Measurements from ENCODE around the gene NXN. TPM values are rescaled to one million over a fixed set of nuclear protein-coding genes. Genes with fewer than 3 reads are reported as not detected.
"Not testable (repeated sequence)": the region's sequence is repeated elsewhere in the genome, so short reads cannot be mapped to it uniquely, and the experiment has no call there.

The NXN gene
- total and polyA plus RNA-seq, 9 donors: 5.5 to 34.8 (median 28.4) TPM

- H3K27ac ChIP-seq: no peak overlapping the region
- no peaks in the 10 kb centered on the region for H3K27me3 ChIP-seq
- no peak for DNase-seq
- TF ChIP-seq CTCF (IDR thresholded peaks at IDR 0.05) (no peak), POLR2A (IDR thresholded peaks at IDR 0.05) (no peak), EP300 (IDR thresholded peaks at IDR 0.05) (no peak)
- no peaks in the 10 kb centered on the region for H3K36me3 ChIP-seq
- 94 to 96% (median 95%) methylated on average over 12 of the region's 12 CpGs for WGBS, 3 donors
- peaks cover 13% of the 10 kb centered on the region for H3K4me1 ChIP-seq (ENCODE audit: insufficient read depth)
- no peaks in the 10 kb centered on the region for H3K9me3 ChIP-seq
- intact Hi-C loops (cut with DNase I): loop anchor here in 2 of 4 donors (5.0 to 10.0 kb wide), 2 partner anchors 106 to 179 kb away; no protein-coding TSS in a partner anchor
- no peak overlapping the region for H3K4me3 ChIP-seq
These were observed 103.3 kb downstream of the NXN start for GRCh38 chr17:876272-876671.

GRCh38 chr17:874590-874989 is 105.0 kb downstream of the NXN start:
- H3K4me3 ChIP-seq, DNase-seq, H3K27ac ChIP-seq, H3K36me3 ChIP-seq, H3K9me3 ChIP-seq, H3K27me3 ChIP-seq: not testable (repeated sequence)
- H3K4me1 ChIP-seq (ENCODE audit: insufficient read depth): peaks cover 11% of the 10 kb centered on the region
- WGBS, 3 donors: 93 to 99% (median 98%) methylated on average over 2 of the region's 2 CpGs
- intact Hi-C loops (cut with DNase I): loop anchor here in 2 of 4 donors (2.0 to 10.0 kb wide), 2 partner anchors 42 to 180 kb away; no protein-coding TSS in a partner anchor

- Histone ChIP-seq H3K36me3 (no peaks in the 10 kb centered on the region), H3K4me1 (ENCODE audit: insufficient read depth) (peaks cover 13% of the 10 kb centered on the region), H3K27ac (no peak overlapping the region), H3K27me3 (no peaks in the 10 kb centered on the region), H3K4me3 (no peak overlapping the region), H3K9me3 (no peaks in the 10 kb centered on the region)
- 81 to 87% (median 84%) methylated on average over 5 of the region's 5 CpGs for WGBS, 3 donors
- TF ChIP-seq CTCF (IDR thresholded peaks at IDR 0.05): no peak
- TF ChIP-seq POLR2A (IDR thresholded peaks at IDR 0.05): no peak
- TF ChIP-seq EP300 (IDR thresholded peaks at IDR 0.05): no peak
- intact Hi-C loops (cut with DNase I): loop anchor here in 1 of 4 donors (10.0 kb wide), 1 partner anchor 182 kb away; no protein-coding TSS in a partner anchor
- no peak for DNase-seq
These were observed 106.7 kb downstream of the NXN start for GRCh38 chr17:872855-873254.

GRCh38 chr17:871751-872519 is 107.6 kb downstream of the NXN start:
- Histone ChIP-seq H3K27ac (no peak overlapping the region), H3K4me1 (ENCODE audit: insufficient read depth) (peaks cover 13% of the 10 kb centered on the region), H3K36me3 (no peaks in the 10 kb centered on the region), H3K27me3 (no peaks in the 10 kb centered on the region), H3K9me3 (no peaks in the 10 kb centered on the region), H3K4me3 (no peak overlapping the region)
- no peak for DNase-seq
- WGBS, 3 donors: 19 to 35% (median 29%) methylated on average over 9 of the region's 9 CpGs
- TF ChIP-seq EP300 (IDR thresholded peaks at IDR 0.05): no peak
- no peak for TF ChIP-seq CTCF (IDR thresholded peaks at IDR 0.05)
- TF ChIP-seq POLR2A (IDR thresholded peaks at IDR 0.05): no peak
- intact Hi-C loops (cut with DNase I): loop anchor here in 1 of 4 donors (10.0 kb wide), 1 partner anchor 183 kb away; no protein-coding TSS in a partner anchor

Data from ovary (tissue), 9 donors.